ENCODE data around the gene CATSPER3. TPM values are rescaled to one million over a fixed set of nuclear protein-coding genes. Genes with fewer than 3 reads are reported as not detected.

Gene CATSPER3
- total and polyA plus RNA-seq, 2 of the 13 experiments (the other 11 are each of a cell fraction or from before 2014, with no cell fraction given) = 0.33 to 0.37 TPM

- TF ChIP-seq PLSCR1 (CRISPR knock-in tag; IDR thresholded peaks at IDR 0.05; ENCODE audit: borderline replicate concordance) = no peak
- TF ChIP-seq IRF9 (CRISPR knock-in tag; IDR thresholded peaks at IDR 0.05; ENCODE audit: borderline replicate concordance) = 0 out of 2 replicates have a peak, but pooled peaks have one; percentile 9
- TF ChIP-seq AFF4 (CRISPR knock-in tag; IDR thresholded peaks at IDR 0.05) = no peak; the same call in 1 of the 2 replicates
- no peak for TF ChIP-seq ZNF232 (CRISPR knock-in tag; IDR thresholded peaks at IDR 0.05; ENCODE audit: borderline replicate concordance)
- no peak for TF ChIP-seq TRAFD1 (CRISPR knock-in tag; IDR thresholded peaks at IDR 0.05; ENCODE audit: borderline replicate concordance)
- TF ChIP-seq ZNF367 (CRISPR knock-in tag; IDR thresholded peaks at IDR 0.05; ENCODE audit: borderline replicate concordance) = no peak
- no peak for TF ChIP-seq ZFP37 (CRISPR knock-in tag; IDR thresholded peaks at IDR 0.05; ENCODE audit: borderline replicate concordance)
- TF ChIP-seq RERE (CRISPR knock-in tag; IDR thresholded peaks at IDR 0.05; ENCODE audit: low read depth) = no peak
- 0 out of 2 replicates have a peak, but pooled peaks have one; percentile 87 for TF ChIP-seq EEA1 (CRISPR knock-in tag; IDR thresholded peaks at IDR 0.05; ENCODE audit: borderline replicate concordance)
- 0 out of 2 replicates have a peak, but pooled peaks have one; percentile 50 for TF ChIP-seq PHF20 (CRISPR knock-in tag; IDR thresholded peaks at IDR 0.05)
- no peak for TF ChIP-seq WIZ (CRISPR knock-in tag; IDR thresholded peaks at IDR 0.05)
- TF ChIP-seq CC2D1A (CRISPR knock-in tag; IDR thresholded peaks at IDR 0.05) = no peak
- TF ChIP-seq HOXD1 (CRISPR knock-in tag; IDR thresholded peaks at IDR 0.05) = peak; percentile 30; the same call in 1 of the 2 replicates
- TF ChIP-seq ZNF234 (CRISPR knock-in tag; conservative IDR thresholded peaks at IDR 0.05) = no peak
Observed at GRCh38 chr5:135032999-135033861, 65.5 kb downstream of the CATSPER3 start (continued).
